ENCODE data around the gene IL10RB. TPM values are rescaled to one million over a fixed set of nuclear protein-coding genes. Genes with fewer than 3 reads are reported as not detected.

The IL10RB gene
- total and polyA plus RNA-seq, 7 donors: 15.0 to 66.8 (median 26.2) TPM

DNA sequence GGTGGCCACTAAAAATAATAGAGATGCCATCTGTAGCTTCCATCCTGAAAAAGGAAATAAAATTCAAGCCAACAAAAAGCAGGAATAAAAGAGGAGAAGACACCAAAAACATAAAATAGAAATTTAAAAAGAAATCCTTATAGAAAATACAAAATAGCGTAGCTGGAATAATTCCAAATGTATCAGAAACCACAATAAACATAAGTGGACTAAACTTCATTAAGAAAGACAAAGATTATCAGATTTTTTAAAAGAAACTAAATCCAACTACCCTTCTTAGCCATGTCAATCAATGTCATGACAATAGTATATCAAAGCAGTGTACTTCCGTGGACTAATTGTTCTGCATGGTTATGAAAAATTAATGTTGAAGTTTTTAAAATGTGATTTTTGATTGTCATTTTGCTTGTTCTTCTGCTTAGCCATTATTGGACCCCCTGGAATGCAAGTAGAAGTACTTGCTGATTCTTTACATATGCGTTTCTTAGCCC is 13.2 kb downstream of the IL10RB start:
- no peaks in the 10 kb centered on the region for H3K27me3 ChIP-seq
- no peak overlapping the region for H3K4me3 ChIP-seq
- no peaks in the 10 kb centered on the region for H3K9me3 ChIP-seq
- TF ChIP-seq POLR2AphosphoS5 (IDR thresholded peaks at IDR 0.05) (no peak), POLR2A (IDR thresholded peaks at IDR 0.05) (no peak), EP300 (IDR thresholded peaks at IDR 0.05) (no peak)
- TF ChIP-seq, protein P1, sequence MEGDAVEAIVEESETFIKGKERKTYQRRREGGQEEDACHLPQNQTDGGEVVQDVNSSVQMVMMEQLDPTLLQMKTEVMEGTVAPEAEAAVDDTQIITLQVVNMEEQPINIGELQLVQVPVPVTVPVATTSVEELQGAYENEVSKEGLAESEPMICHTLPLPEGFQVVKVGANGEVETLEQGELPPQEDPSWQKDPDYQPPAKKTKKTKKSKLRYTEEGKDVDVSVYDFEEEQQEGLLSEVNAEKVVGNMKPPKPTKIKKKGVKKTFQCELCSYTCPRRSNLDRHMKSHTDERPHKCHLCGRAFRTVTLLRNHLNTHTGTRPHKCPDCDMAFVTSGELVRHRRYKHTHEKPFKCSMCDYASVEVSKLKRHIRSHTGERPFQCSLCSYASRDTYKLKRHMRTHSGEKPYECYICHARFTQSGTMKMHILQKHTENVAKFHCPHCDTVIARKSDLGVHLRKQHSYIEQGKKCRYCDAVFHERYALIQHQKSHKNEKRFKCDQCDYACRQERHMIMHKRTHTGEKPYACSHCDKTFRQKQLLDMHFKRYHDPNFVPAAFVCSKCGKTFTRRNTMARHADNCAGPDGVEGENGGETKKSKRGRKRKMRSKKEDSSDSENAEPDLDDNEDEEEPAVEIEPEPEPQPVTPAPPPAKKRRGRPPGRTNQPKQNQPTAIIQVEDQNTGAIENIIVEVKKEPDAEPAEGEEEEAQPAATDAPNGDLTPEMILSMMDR (IDR thresholded peaks at IDR 0.05): no peak
- peaks cover 0 to 67% (median 27%) of the 10 kb centered on the region in 4 donors for H3K36me3 ChIP-seq
- intact Hi-C loops (cut with DNase I): no loop called here
- no peak overlapping the region for H3K27ac ChIP-seq
- 79 to 99% methylated on average over 3 of the region's 3 CpGs for WGBS, 2 donors
- no peak for DNase-seq
- H3K4me1 ChIP-seq: no peaks in the 10 kb centered on the region

DNA sequence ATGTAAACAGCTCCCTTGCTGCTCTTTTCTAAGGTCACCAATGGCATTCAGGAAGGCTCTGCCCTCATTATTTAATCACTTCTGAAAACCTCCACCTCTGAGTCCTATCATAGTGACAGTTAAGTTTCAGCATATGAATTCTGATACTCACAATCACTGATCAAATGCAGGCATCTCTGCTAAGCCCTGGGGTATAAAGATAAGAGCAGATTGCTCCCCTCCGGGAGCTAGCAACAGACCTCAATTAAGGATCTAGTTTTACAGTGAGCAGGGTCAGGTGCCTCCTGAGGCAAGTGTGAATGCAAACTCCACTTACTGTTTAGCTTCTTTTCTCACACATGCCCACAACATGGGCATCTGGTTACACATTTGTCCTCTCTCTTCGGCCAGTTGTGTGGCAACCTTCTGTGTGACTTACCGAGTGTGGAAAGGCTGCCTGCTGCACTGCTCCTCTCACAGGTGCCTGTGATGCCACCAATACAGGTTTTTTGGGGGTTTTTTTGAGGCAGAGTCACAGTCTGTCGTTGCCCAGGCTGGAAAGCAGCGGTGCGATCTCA is 15.0 kb downstream of the IL10RB start:
- intact Hi-C loops (cut with DNase I): no loop called here
- no peak for DNase-seq
- TF ChIP-seq, protein P1 (IDR thresholded peaks at IDR 0.05): no peak
- no peak for TF ChIP-seq POLR2A (IDR thresholded peaks at IDR 0.05)
- no peak for TF ChIP-seq EP300 (IDR thresholded peaks at IDR 0.05)
- TF ChIP-seq POLR2AphosphoS5 (IDR thresholded peaks at IDR 0.05): no peak
- Histone ChIP-seq H3K4me3 (no peak overlapping the region), H3K4me1 (no peaks in the 10 kb centered on the region), H3K27me3 (no peaks in the 10 kb centered on the region), H3K36me3 (peaks cover 0 to 69% (median 32%) of the 10 kb centered on the region in 4 donors), H3K9me3 (no peaks in the 10 kb centered on the region), H3K27ac (no peak overlapping the region)
- 95% methylated on average over 6 of the region's 6 CpGs for WGBS, 2 donors

DNA sequence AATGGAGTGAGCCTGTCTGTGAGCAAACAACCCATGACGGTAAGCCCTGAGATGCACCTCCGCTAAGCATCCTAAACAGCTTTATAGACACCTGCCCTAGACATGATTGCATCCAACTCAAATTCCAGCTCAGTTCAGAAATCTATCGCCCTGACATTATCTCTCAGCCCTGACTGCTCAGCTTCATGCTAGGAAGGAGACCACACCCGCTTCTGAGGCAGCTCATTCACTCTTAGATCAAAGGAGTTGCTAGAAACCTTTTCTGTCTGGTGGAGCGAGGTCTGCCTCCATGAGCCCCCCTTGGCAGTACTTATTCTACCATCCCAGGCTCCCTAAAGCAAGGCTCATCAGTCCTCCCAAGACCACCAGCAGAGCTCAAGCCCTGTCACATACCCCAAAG is 17.0 kb downstream of the IL10RB start:
- no peaks in the 10 kb centered on the region for H3K27me3 ChIP-seq
- DNase-seq: no peak
- intact Hi-C loops (cut with DNase I): no loop called here
- no peaks in the 10 kb centered on the region for H3K4me1 ChIP-seq
- peaks cover 0 to 71% (median 30%) of the 10 kb centered on the region in 4 donors for H3K36me3 ChIP-seq
- H3K27ac ChIP-seq: no peak overlapping the region
- TF ChIP-seq POLR2A (IDR thresholded peaks at IDR 0.05) (no peak), EP300 (IDR thresholded peaks at IDR 0.05) (no peak), POLR2AphosphoS5 (IDR thresholded peaks at IDR 0.05) (no peak)
- TF ChIP-seq, protein P1 (IDR thresholded peaks at IDR 0.05): no peak
- 91 to 96% methylated on average over 5 of the region's 5 CpGs for WGBS, 2 donors
- H3K4me3 ChIP-seq: no peak overlapping the region
- no peaks in the 10 kb centered on the region for H3K9me3 ChIP-seq

DNA sequence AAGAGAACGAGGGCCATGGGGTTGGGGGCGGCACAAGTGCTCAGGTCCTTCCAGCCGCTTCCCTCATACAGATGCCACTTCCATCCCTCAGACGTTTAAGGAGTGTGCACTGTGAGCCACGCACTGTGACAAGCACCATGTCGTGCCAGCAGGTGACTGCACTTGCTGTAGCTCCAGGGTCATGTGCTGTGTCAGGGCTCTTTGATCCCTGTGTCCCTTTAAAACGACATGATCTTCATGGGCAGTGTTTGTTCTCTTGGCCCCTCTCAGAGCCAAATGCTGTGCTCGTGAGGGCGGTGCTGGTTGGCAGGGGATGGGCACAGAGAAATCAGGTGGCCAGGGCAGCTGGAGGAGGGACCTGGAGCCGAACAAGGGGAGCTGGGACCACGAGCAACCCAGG is 19.9 kb downstream of the IL10RB start:
- H3K27me3 ChIP-seq: no peaks in the 10 kb centered on the region
- DNase-seq: no peak
- no peaks in the 10 kb centered on the region for H3K9me3 ChIP-seq
- TF ChIP-seq EP300 (IDR thresholded peaks at IDR 0.05) (no peak), POLR2AphosphoS5 (IDR thresholded peaks at IDR 0.05) (no peak), POLR2A (IDR thresholded peaks at IDR 0.05) (no peak)
- 53 to 77% methylated on average over 11 of the region's 11 CpGs for WGBS, 2 donors
- H3K4me1 ChIP-seq: no peaks in the 10 kb centered on the region
- H3K27ac ChIP-seq: peak overlapping the region in 1 of 4 donors; percentile 65
- no peak overlapping the region for H3K4me3 ChIP-seq
- intact Hi-C loops (cut with DNase I): no loop called here
- peaks cover 0 to 61% (median 22%) of the 10 kb centered on the region in 4 donors for H3K36me3 ChIP-seq

DNA sequence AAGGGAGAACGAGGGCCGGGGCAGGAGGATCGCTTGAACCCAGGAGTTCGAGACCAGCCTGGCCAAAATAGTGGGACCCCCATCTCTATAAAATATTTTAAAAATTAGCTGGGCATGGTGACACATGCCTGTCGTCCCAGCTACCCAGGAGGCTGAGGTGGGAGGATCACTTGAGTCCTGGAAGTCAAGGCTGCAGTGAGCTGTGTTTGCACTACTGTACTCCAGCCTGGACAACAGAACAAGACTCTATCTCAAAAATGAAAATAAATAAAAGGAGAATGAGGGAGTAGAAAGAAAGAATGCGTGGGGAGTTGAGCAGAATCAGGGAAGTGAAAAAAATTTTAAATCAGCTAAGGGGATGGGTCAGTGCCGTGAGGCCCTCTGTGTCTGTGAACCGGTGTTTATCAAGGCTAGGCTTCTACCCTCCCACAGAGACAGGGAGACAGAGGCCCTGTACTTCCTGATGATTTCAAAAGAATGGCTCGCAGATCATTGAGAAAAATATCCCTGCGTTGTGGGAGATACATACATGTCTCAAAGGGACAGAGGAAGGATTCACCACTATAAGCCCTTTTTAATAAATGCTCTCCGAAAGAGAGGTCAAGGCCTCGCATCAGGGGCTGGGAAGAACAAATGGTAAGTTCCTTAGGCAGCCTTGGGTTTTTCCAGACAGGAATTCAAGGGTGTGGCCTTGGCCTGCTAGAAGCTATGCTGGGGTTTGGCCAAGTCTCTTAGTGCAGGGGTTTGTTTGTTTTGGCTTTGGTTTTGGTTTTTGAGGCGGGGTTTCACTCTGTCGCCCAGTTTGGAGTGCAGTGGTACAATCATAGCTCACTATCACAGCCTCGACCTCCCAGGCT is 20.7 kb downstream of the IL10RB start:
- peaks cover 4 to 65% (median 23%) of the 10 kb centered on the region in 4 donors for H3K36me3 ChIP-seq
- WGBS, 2 donors: 31 to 67% methylated on average over 15 of the region's 15 CpGs
- H3K27ac ChIP-seq: peak overlapping the region in 2 of 4 donors; percentile 4 to 65
- no peaks in the 10 kb centered on the region for H3K27me3 ChIP-seq
- H3K4me3 ChIP-seq: no peak overlapping the region
- H3K4me1 ChIP-seq: no peaks in the 10 kb centered on the region
- TF ChIP-seq POLR2AphosphoS5 (IDR thresholded peaks at IDR 0.05) (no peak), POLR2A (IDR thresholded peaks at IDR 0.05) (no peak)
- no peaks in the 10 kb centered on the region for H3K9me3 ChIP-seq
- intact Hi-C loops (cut with DNase I): no loop called here
- DNase-seq: no peak

Measured in sigmoid colon (tissue), 7 donors.